Endothelial cell (in vitro differentiated cells): Measurements from ENCODE around the gene GTF2H4. TPM values are rescaled to one million over a fixed set of nuclear protein-coding genes. Genes with fewer than 3 reads are reported as not detected.

Experiments used
- DNase-seq: peaks from one replicate; pipeline ENCODE4 v3.0.0; 2021; ENCODE audit warnings: low spot score
- H3K27ac Mint-ChIP-seq: one replicate; pipeline ENCODE4 v1.8.0; 2021; ENCODE audit warnings: mixed read lengths, inconsistent platforms; ENCODE audit not compliant: unreplicated experiment
- H3K27me3 Mint-ChIP-seq: one replicate; pipeline ENCODE4 v1.8.0; 2021; ENCODE audit warnings: mild to moderate bottlenecking, moderate library complexity, mixed read lengths, inconsistent platforms; ENCODE audit not compliant: unreplicated experiment
- H3K36me3 Mint-ChIP-seq: one replicate; pipeline ENCODE4 v1.8.0; 2021; ENCODE audit warnings: mild to moderate bottlenecking, low read depth, mixed read lengths, inconsistent platforms; ENCODE audit not compliant: unreplicated experiment
- H3K4me1 Mint-ChIP-seq: one replicate; pipeline ENCODE4 v1.8.0; 2021; ENCODE audit warnings: mild to moderate bottlenecking, mixed read lengths, inconsistent platforms; ENCODE audit not compliant: unreplicated experiment
- H3K4me3 Mint-ChIP-seq: one replicate; pipeline ENCODE4 v1.8.0; 2021; ENCODE audit warnings: mild to moderate bottlenecking, mixed read lengths, inconsistent platforms; ENCODE audit not compliant: unreplicated experiment
- H3K9me3 Mint-ChIP-seq: one replicate; pipeline ENCODE4 v1.8.0; 2021; ENCODE audit warnings: mixed read lengths, inconsistent platforms; ENCODE audit not compliant: unreplicated experiment
- total RNA-seq: library from RNA; stranded (reverse); fragmentation: NEBNext Ultra II Directional; extraction: Animal tissue kit (Norgen Biotek cat#: 25700); gene quantifications from one replicate; pipeline ENCODE4 v1.2.1, GENCODE V29; 2021; ENCODE audit not compliant: unreplicated experiment
- TF ChIP-seq, protein P1 (sequence below): fragments of 200-600 bp; sonication (generic); IDR thresholded peaks from one replicate; pipeline ENCODE4 v1.5.0; 2021; ENCODE audit warnings: antibody characterized with exemption; ENCODE audit not compliant: unreplicated experiment

GTF2H4 gene
- total RNA-seq, 1 donor from 2014 or later: 47.6 TPM

DNA sequence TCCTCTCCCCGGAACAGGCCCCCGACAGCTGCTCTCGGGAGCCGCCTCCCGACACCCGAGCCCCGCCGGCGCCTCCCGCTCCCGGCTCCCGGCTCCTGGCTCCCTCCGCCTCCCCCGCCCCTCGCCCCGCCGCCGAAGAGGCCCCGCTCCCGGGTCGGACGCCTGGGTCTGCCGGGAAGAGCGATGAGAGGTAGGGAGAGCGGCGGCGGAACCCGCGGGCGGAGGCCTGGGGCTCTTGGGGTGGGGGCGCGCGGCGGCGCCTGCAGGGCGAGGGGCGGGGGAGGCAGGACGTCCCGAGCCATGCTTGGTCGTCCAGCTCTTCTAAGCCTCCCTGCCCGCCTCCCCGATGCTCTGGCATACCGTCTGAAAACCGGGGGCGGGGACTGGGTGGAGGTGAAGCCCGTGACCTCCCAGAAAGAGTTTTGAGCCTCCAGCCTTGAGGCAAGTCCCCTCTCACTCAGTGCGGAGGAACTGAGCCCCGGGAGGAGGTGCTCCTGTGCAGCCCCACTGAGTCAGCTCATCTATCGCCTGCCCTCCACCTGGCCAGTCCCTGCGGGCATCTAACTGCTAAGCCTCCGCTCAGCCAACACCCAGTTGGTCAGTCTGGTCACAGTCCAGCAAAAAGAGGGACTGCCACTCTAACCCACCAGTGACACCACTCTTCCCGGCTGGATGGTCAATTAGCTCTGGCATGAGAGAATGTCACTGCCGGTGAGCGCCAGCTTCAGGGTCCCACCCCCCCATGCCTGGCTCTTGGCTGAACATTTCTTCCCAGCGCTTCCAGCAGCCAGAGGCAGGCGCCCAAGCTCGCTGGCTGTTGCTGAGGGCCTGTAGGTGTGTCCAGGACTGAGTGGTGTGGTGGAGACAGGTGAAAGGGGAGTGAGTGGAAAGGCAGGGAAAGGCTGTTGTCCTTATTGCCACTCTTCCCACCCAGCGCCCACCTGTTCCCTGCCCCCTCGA, 23.2 kb upstream of the GTF2H4 start:
- TF ChIP-seq, protein P1, sequence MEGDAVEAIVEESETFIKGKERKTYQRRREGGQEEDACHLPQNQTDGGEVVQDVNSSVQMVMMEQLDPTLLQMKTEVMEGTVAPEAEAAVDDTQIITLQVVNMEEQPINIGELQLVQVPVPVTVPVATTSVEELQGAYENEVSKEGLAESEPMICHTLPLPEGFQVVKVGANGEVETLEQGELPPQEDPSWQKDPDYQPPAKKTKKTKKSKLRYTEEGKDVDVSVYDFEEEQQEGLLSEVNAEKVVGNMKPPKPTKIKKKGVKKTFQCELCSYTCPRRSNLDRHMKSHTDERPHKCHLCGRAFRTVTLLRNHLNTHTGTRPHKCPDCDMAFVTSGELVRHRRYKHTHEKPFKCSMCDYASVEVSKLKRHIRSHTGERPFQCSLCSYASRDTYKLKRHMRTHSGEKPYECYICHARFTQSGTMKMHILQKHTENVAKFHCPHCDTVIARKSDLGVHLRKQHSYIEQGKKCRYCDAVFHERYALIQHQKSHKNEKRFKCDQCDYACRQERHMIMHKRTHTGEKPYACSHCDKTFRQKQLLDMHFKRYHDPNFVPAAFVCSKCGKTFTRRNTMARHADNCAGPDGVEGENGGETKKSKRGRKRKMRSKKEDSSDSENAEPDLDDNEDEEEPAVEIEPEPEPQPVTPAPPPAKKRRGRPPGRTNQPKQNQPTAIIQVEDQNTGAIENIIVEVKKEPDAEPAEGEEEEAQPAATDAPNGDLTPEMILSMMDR: no peak
- Mint-ChIP-seq H3K27me3 (peaks cover 6% of the 10 kb centered on the region), H3K36me3 (no peaks in the 10 kb centered on the region), H3K4me1 (peaks cover 29% of the 10 kb centered on the region), H3K9me3 (no peaks in the 10 kb centered on the region), H3K27ac (no peak overlapping the region), H3K4me3 (peak overlapping the region; percentile 88)
- DNase-seq: no peak

DNA sequence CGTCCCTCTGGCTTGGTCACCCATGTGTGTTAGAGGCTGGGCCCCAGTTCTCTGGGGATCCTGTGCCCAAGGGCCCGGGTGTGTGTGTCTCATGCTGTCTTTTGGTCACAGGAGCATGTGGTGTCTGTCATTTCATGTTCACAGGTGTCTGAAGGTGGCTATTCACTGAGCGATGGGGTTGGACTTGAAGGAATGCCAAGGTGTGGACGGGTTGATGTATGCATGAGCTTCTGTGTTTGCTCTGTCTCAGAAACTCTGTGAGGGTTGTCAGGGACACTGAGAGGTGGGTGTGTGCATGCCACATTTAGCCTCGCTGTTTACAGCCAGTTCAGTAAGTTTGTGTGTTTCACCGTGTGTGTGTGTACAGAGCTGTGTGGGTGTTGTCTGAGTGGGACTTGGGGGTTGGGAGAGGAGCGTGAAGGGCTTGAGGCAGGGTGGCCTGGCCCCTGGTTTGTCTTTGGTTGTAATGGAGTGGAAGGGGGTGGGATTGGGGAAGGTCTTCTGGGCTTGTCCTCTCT, 22.5 kb upstream of the GTF2H4 start:
- TF ChIP-seq, protein P1: no peak
- Mint-ChIP-seq H3K4me1 (peaks cover 29% of the 10 kb centered on the region), H3K27me3 (peaks cover 6% of the 10 kb centered on the region), H3K9me3 (no peaks in the 10 kb centered on the region), H3K4me3 (peak overlapping the region; percentile 54), H3K36me3 (no peaks in the 10 kb centered on the region), H3K27ac (peak overlapping the region; percentile 65)
- DNase-seq: no peak

DNA sequence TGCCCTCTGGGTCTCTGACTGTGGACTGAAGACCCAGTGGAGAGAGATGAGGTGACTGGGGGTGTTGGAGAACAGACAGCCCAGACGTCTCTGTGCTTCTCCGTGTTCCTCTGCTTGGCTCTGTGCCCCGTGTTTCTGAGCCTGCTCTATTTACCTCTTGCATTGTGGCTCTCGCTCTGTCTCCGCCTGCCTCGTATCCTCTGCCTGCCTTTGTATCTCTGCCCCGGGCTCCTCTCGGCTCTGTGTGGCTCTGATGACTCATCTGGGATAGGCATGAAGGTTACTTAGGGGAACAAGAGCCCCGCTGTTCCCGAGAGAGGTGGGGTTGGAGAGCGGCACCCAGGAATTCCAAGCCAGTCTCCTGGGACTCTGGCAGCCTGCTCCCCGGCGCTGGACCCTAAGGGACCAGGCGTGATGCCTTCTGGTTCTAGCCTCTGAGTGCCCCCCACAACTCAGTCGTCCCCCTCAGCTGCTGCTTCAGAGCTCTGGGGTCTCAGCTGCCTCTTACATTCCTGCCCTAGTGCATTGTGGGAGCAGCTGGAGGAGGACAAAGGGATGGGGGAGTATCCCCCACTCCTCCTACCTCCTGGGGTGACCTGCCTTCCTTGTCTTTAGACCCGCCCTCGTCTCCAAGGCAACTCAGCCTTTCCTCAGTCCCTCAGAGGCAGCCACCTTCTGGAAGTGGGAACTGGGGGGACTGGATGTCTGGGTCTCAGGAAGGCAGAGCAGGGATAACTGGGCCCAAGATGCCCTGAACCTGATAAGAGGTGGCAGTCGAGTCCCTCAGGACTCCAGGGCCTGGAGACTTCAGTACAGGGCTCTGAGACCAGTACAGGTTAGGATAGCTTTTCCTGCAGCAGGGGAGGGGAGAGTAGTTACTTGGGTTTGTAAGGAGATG, 21.8 kb upstream of the GTF2H4 start:
- H3K36me3 Mint-ChIP-seq: no peaks in the 10 kb centered on the region
- TF ChIP-seq, protein P1: no peak
- peaks cover 26% of the 10 kb centered on the region for H3K4me1 Mint-ChIP-seq
- H3K9me3 Mint-ChIP-seq: no peaks in the 10 kb centered on the region
- peak overlapping the region; percentile 54 for H3K4me3 Mint-ChIP-seq
- peaks cover 6% of the 10 kb centered on the region for H3K27me3 Mint-ChIP-seq
- no peak overlapping the region for H3K27ac Mint-ChIP-seq
- no peak for DNase-seq

DNA sequence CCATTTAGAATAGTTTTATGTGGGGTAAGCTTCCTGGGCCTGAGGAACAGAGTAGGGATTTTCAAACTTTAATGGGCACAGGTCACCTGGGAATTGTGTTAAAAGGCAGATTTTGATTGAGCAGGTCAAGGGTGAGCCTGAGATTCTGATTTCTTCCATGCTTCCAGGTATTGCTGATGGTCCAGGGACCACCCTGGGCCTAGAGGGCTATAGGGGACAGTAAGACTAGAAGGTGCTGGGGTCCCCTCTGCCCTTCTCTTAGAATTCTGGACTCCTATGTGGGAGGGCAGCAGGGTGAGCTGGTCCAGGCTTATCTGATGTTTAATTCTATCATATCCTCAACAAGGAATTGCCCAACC, 21.1 kb upstream of the GTF2H4 start:
- TF ChIP-seq, protein P1: no peak
- peaks cover 20% of the 10 kb centered on the region for H3K4me1 Mint-ChIP-seq
- H3K4me3 Mint-ChIP-seq: no peak overlapping the region
- H3K36me3 Mint-ChIP-seq: no peaks in the 10 kb centered on the region
- no peak overlapping the region for H3K27ac Mint-ChIP-seq
- no peaks in the 10 kb centered on the region for H3K9me3 Mint-ChIP-seq
- no peak for DNase-seq
- H3K27me3 Mint-ChIP-seq: peaks cover 6% of the 10 kb centered on the region
